Prostate gland (tissue), 2 donors: Measurements from ENCODE around the gene SLC17A8. TPM values are rescaled to one million over a fixed set of nuclear protein-coding genes. Genes with fewer than 3 reads are reported as not detected.

Experiments used
- DNase-seq: peaks from one replicate; pipeline ENCODE4 v3.0.0-alpha.2; 2019; ENCODE audit warnings: low spot score
- H3K27ac ChIP-seq, 2 donors: fragments of 200-600 bp; sonication (generic); 2 replicates each; pipeline ENCODE4 v1.5.1; 2017 to 2019
- H3K27me3 ChIP-seq: fragments of 200-600 bp; sonication (generic); replicated peaks from 2 replicates; pipeline ENCODE4 v1.5.1; 2019; ENCODE audit not compliant: insufficient read depth
- H3K36me3 ChIP-seq, 2 donors: fragments of 200-600 bp; sonication (generic); 1 replicate in 1 of 2; 2 replicates in 1 of 2; pipeline versions ENCODE4 v1.5.1 to v1.8.1; 2017 to 2019
- H3K4me1 ChIP-seq: fragments of 200-600 bp; sonication (generic); replicated peaks from 2 replicates; pipeline ENCODE4 v1.5.1; 2019
- H3K4me3 ChIP-seq, 2 donors: fragments of 200-600 bp; sonication (generic); 2 replicates each; pipeline ENCODE4 v1.5.1; 2017 to 2019
- H3K9me3 ChIP-seq: fragments of 200-600 bp; sonication (generic); 2 replicates; pipeline ENCODE4 v1.5.1; 2017
- CTCF ChIP-seq, 4 experiments: fragments of 200-600 bp in 2 of 4; fragments of 450-650 bp in 2 of 4; sonication (generic) in 2 of 4; IDR thresholded peaks; 1 replicate in 3 of 4; 2 replicates in 1 of 4; pipeline ENCODE4 v1.5.1; 2016 to 2019; ENCODE audit warnings: antibody characterized with exemption in 4 of 4, mild to moderate bottlenecking in 2 of 4, moderate library complexity in 2 of 4
- POLR2A ChIP-seq: fragments of 450-650 bp; IDR thresholded peaks from one replicate; pipeline ENCODE4 v1.6.1; 2016; ENCODE audit warnings: antibody characterized with exemption, mild to moderate bottlenecking
- POLR2AphosphoS5 ChIP-seq: sonication (generic); formaldehyde crosslinking; IDR thresholded peaks from one replicate; pipeline ENCODE4 v1.6.1; 2017; ENCODE audit warnings: antibody characterized with exemption
- WGBS: methylation state at CpG from one replicate; pipeline ENCODE4 v1.1.5; 2018; 5-methylcytosine and 5-hydroxymethylcytosine counted together
- intact Hi-C: fragments of 100-400 bp; cut with DNase I; formaldehyde crosslinking; loops from one replicate; pipeline ENCODE4 v1.14.2; 2022
- total RNA-seq, 2 donors: library from RNA; depleted of rRNA; stranded (reverse); fragments of >200 nt; gene quantifications; one replicate each; pipeline ENCODE4 v1.1.0, GENCODE V29; 2016

The SLC17A8 gene
- total RNA-seq, 2 donors from 2014 or later = not detected

- 90% methylated on average over 1 of the region's 1 CpG for WGBS
- Histone ChIP-seq H3K27me3 (no peaks in the 10 kb centered on the region), H3K4me3 (no peak overlapping the region), H3K9me3 (no peaks in the 10 kb centered on the region), H3K4me1 (no peaks in the 10 kb centered on the region), H3K27ac (no peak overlapping the region), H3K36me3 (no peaks in the 10 kb centered on the region)
- TF ChIP-seq CTCF (IDR thresholded peaks at IDR 0.05) (no peak), POLR2AphosphoS5 (no peak), POLR2A (no peak)
- DNase-seq = no peak
- intact Hi-C loops = no loop called here
Measured at GRCh38 chr12:100442403-100442802, 85.5 kb downstream of the SLC17A8 start.

- TF ChIP-seq POLR2A = no peak
- TF ChIP-seq POLR2AphosphoS5 = no peak
- TF ChIP-seq CTCF (IDR thresholded peaks at IDR 0.05) = no peak
- H3K9me3 ChIP-seq = no peaks in the 10 kb centered on the region
- H3K27ac ChIP-seq = no peak overlapping the region
- no peak overlapping the region for H3K4me3 ChIP-seq
- H3K4me1 ChIP-seq = no peaks in the 10 kb centered on the region
- 72% methylated on average over 1 of the region's 1 CpG for WGBS
- intact Hi-C loops = no loop called here
- DNase-seq = no peak
- H3K27me3 ChIP-seq = no peaks in the 10 kb centered on the region
- H3K36me3 ChIP-seq = no peaks in the 10 kb centered on the region
Measured at GRCh38 chr12:100443434-100443833, 86.6 kb downstream of the SLC17A8 start.

GRCh38 chr12:100445081-100445481 lies 88.2 kb downstream of the SLC17A8 start:
- no peak for DNase-seq
- Histone ChIP-seq H3K36me3 (no peaks in the 10 kb centered on the region), H3K4me3 (no peak overlapping the region), H3K27me3 (no peaks in the 10 kb centered on the region), H3K4me1 (no peaks in the 10 kb centered on the region), H3K27ac (no peak overlapping the region), H3K9me3 (no peaks in the 10 kb centered on the region)
- intact Hi-C loops = no loop called here
- no peak for TF ChIP-seq CTCF (IDR thresholded peaks at IDR 0.05)
- no peak for TF ChIP-seq POLR2A
- TF ChIP-seq POLR2AphosphoS5 = no peak
- WGBS = 90% methylated on average over 4 of the region's 4 CpGs

- no peaks in the 10 kb centered on the region for H3K9me3 ChIP-seq
- H3K36me3 ChIP-seq = no peaks in the 10 kb centered on the region
- no peaks in the 10 kb centered on the region for H3K4me1 ChIP-seq
- H3K27ac ChIP-seq = no peak overlapping the region
- no peak overlapping the region for H3K4me3 ChIP-seq
- intact Hi-C loops = no loop called here
- DNase-seq = no peak
- TF ChIP-seq POLR2A (no peak), CTCF (IDR thresholded peaks at IDR 0.05) (no peak), POLR2AphosphoS5 (no peak)
- no peaks in the 10 kb centered on the region for H3K27me3 ChIP-seq
- WGBS = 10% methylated on average over 3 of the region's 3 CpGs
Measured at GRCh38 chr12:100447381-100447780, 90.5 kb downstream of the SLC17A8 start.

GRCh38 chr12:100448656-100449055 lies 91.8 kb downstream of the SLC17A8 start:
- no peaks in the 10 kb centered on the region for H3K4me1 ChIP-seq
- WGBS = 63% methylated on average over 1 of the region's 1 CpG
- TF ChIP-seq CTCF (IDR thresholded peaks at IDR 0.05) = no peak
- no peak for TF ChIP-seq POLR2AphosphoS5
- no peak for TF ChIP-seq POLR2A
- no peaks in the 10 kb centered on the region for H3K27me3 ChIP-seq
- no peak overlapping the region for H3K4me3 ChIP-seq
- no peaks in the 10 kb centered on the region for H3K36me3 ChIP-seq
- DNase-seq = no peak
- no peak overlapping the region for H3K27ac ChIP-seq
- H3K9me3 ChIP-seq = no peaks in the 10 kb centered on the region
- intact Hi-C loops = no loop called here
